ENCODE results near the gene GTPBP3. TPM values are rescaled to one million over a fixed set of nuclear protein-coding genes. Genes with fewer than 3 reads are reported as not detected.

GTPBP3 gene
- total and polyA plus RNA-seq, 9 of the 15 experiments (the other 6 are each of a cell fraction or from before 2014, with no cell fraction given), result 4.9 to 124 (median 22.6) TPM

GRCh38 chr19:17352608-17353280 is 15.4 kb downstream of the GTPBP3 start (continued):
- peak in 2 of 3 experiments; percentile 54 to 67; a peak in 1 of 6 replicates for TF ChIP-seq ZBTB11 (CRISPR knock-in tag; IDR thresholded peaks at IDR 0.05)

- Histone ChIP-seq H3K9ac (ENCODE audit: insufficient read depth in 1 of 2, low read depth in 2 of 2, low read length in 2 of 2) (no peak overlapping the region), H3K9me3 (replicated peaks; ENCODE audit: control insufficient read depth, insufficient read depth, low read depth, low read length) (no peaks in the 10 kb centered on the region), H2AFZ (ENCODE audit: low read depth, low read length) (no peak overlapping the region), H3K27me3 (ENCODE audit: control insufficient read depth in 2 of 2, insufficient read depth in 2 of 2, low read length in 2 of 2) (peaks cover 14 to 55% of the 10 kb centered on the region in 2 experiments; a peak in 4 of 5 replicates), H3K27ac (ENCODE audit: extremely low read depth, low read depth, low read length) (no peak overlapping the region), H3K9me1 (ENCODE audit: control insufficient read depth, insufficient read depth, low read length) (no peaks in the 10 kb centered on the region), H3K79me2 (ENCODE audit: control insufficient read depth, insufficient read depth, low read length) (no peaks in the 10 kb centered on the region), H3K36me3 (ENCODE audit: control insufficient read depth, insufficient read depth, low read length) (no peaks in the 10 kb centered on the region), H4K20me1 (replicated peaks; ENCODE audit: control insufficient read depth, insufficient read depth, low read length) (no peaks in the 10 kb centered on the region), H3K4me1 (replicated peaks in 1 of 2; ENCODE audit: control insufficient read depth in 2 of 2, insufficient read depth in 2 of 2, low read length in 2 of 2) (peaks cover 0 to 11% of the 10 kb centered on the region in 2 experiments; a peak in 2 of 5 replicates), H3K4me3 (no peak overlapping the region), H3K4me2 (ENCODE audit: insufficient read depth, low read length) (no peak overlapping the region)
- ATAC-seq (0 out of 3 replicates have a peak, but pooled peaks have one; percentile 27), FAIRE-seq (no peak), DNase-seq (ENCODE audit: extremely low read depth in 1 of 4, low spot score in 3 of 4) (no peak)
- ChIA-PET CTCF (ENCODE audit: low intra/inter-chr PET ratio) (no interaction called here), POLR2A (interaction anchor here (0.6 to 1.3 kb wide), 5 partner anchors 10 to 664 kb away, joined by 3 to 6 read pairs (median 3); no protein-coding TSS in a partner anchor)
- intact Hi-C loops (cut with micrococcal nuclease) (no loop called here), in situ Hi-C loops (cut with MboI) (no loop called here)
- 15% methylated on average over 7 of the region's 8 CpGs for WGBS (ENCODE audit: insufficient coverage, low coverage, missing lambda C conversion rate)
- no TSS peak for BruUV-seq (replicated peaks)
- no peak for TF ChIP-seq AFF4 (CRISPR knock-in tag; IDR thresholded peaks at IDR 0.05)
- no peak for TF ChIP-seq CCAR2 (IDR thresholded peaks at IDR 0.05; ENCODE audit: low read depth, low read length)
- TF ChIP-seq POU5F1 (IDR thresholded peaks at IDR 0.05; ENCODE audit: borderline replicate concordance, low read depth, low read length, partially characterized antibody), result no peak
- no peak for TF ChIP-seq RB1 (IDR thresholded peaks at IDR 0.05; ENCODE audit: low read depth)
- no peak for TF ChIP-seq IRF1 (CRISPR knock-in tag; IDR thresholded peaks at IDR 0.05; ENCODE audit: borderline replicate concordance)
- no peak for TF ChIP-seq ZNF778 (CRISPR knock-in tag; IDR thresholded peaks at IDR 0.05)
- no peak for TF ChIP-seq CGGBP1 (CRISPR knock-in tag; IDR thresholded peaks at IDR 0.05)
- TF ChIP-seq TBP (optimal IDR thresholded peaks at IDR 0.05; ENCODE audit: low read depth, low read length), result no peak
- no peak for TF ChIP-seq DMBX1 (CRISPR knock-in tag; IDR thresholded peaks at IDR 0.05; ENCODE audit: borderline replicate concordance)
Observed at GRCh38 chr19:17353386-17353785, 16.0 kb downstream of the GTPBP3 start.
